HG02642 (cell line): ENCODE data around the gene LGALS9.
"Not testable (repeated sequence)": the region's sequence is repeated elsewhere in the genome, so short reads cannot be mapped to it uniquely, and the experiment has no call there.

Experiments used
- ATAC-seq: cut with Tn5 transposase; IDR thresholded peaks from one replicate; pipeline ENCODE4 v1.9.1; 2021; ENCODE audit warnings: mild to moderate bottlenecking; ENCODE audit not compliant: unreplicated experiment, poor library complexity

The LGALS9 gene

DNA sequence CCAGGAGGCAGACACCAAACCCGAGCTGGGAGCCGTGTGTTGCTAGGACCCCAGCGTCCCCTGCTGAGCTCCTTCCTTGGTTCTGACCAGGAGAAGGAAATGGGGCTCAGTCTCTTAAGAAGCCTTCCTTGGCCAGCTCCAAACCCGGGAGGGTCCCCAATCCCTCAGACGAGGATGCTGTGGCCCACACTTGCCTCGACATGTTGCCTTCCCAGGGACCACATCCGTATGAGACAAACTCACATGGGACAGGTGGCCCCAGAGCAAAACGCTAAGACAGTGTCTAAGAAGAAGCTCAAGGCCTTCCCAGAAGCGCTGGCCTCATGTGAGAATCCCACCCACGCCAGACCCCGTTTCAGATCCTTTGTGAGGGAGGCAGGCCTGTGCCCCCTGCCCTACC, 19.8 kb downstream of the LGALS9 start:
- no peak for ATAC-seq

DNA sequence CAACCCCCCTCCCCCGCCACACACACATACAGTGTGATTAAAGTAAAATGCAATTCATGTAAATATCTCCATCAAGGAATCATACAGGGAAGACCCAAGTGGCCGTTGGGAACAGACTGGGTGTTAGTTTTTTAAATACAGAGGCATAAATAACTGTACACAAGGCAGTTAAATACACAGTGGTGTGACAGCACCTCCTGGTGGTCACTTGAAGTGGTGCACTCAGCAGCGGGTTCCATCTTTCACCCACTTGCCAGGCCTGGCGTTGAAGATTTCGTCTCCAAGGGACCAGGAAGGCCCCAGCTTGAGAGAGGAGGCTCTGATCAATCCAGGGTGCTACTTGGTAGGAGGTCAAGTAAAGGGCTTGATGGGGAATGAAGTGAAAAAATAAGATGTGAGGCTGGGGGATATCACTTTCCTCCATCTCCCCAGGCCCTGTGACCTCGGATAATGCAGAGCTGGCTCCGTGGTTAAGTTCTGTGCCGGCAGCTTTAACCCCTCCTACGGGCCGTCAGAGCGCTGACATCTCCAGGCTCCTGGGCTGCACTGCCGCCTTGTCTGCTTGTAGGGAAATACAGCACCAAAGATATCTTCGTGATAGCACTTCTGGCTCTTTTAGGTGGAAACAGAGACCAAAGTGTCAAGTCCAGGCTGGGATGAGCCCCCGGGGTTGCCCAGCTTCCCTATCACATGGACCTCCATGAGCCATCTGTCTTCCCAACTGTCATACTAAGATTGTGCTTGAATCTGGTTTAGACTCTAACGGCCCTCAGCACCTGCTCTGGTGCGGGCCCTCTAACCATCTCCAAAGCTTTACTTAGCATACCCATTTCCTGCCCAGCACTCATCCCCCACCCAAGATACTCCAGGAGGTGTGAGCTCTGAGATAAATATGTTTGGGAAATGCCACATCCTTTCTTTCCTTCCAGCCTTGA, 20.7 kb downstream of the LGALS9 start:
- no peak for ATAC-seq

DNA sequence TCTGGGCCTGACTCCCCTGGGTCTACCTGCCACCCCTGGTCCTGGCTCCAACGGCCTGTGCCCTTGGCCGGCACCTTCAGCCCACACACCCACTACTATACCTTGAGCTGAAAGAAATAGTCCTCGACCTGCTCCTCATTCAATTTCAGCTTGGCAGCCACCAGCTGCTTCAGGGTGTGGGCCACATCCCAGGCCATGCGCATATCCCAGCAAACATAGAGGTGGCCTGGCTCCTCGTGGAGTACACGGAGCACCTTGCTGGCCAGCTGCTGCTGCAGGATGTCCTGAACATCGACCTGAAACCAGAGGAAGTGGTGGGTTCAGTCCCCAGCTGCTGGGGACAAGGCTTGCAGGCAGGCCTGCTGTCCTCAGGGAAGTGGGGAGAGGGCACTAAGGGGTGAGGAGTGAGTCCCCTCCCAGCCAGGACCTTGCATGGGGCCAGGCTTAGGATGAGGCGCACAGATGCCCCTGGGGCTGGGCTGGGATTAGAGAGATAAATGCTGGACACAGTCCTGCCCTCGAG, 22.5 kb downstream of the LGALS9 start:
- not testable (repeated sequence) for ATAC-seq

DNA sequence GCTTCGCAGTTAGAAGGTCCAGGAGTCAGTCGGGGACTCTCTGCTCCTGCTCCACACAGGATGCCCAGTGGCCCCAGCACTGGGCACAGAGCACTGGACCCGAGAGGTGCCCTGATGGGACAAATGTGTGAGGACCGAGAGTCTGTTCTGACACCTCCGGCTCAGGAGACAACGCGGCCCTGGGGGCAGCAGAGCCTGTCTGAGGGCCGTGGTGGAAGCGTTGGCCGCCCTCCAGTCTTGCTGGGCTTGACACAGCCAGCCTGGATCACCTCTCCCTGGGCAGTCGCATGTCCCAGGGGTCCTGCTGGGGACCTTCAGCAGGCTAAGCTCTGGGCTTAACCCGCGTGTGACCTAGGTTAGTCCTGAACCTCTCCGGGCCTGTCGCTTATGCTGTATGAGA, 23.1 kb downstream of the LGALS9 start:
- ATAC-seq, result no peak

DNA sequence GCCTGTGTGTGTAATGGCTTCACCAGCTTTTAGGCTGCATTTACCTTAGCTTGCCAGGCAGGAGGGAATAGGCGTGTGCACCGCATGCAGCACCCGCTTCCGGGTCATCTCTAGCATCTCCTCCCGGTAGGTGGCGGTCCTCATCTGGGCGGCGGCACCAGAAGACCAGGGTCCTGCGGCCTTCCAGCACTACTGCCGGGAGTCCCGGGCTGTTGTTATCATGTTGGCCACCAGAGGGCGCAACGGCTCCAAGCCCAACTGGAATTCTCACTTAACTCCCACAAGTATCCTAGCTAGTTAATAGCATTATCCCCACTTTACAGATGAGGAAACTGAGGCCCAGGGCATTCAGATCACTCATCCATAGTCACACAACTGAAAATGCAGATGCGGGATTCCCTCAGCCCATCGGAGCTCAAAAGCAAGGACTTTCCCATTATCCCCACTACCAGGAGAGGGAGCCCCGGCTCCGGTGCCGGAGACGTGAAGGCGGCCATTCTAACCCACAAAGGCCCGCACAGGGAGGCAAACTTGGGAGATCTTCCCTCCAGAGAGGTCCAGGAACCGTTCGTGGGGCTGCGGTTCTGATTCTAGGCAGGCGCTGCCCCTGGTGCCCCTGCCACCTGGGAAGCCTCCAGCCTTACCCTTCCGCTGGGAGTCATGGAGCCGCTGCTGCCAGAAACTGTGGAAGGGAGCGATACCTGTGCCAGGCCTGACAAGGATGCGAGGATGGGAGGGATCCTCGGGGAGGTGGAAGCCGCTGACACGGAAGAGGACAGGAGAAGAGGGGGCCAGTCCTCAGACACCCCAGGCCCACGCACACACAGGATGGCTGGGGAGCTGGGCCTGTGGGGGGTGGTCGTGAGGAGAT, 23.9 kb downstream of the LGALS9 start:
- peak; percentile 67 for ATAC-seq

DNA sequence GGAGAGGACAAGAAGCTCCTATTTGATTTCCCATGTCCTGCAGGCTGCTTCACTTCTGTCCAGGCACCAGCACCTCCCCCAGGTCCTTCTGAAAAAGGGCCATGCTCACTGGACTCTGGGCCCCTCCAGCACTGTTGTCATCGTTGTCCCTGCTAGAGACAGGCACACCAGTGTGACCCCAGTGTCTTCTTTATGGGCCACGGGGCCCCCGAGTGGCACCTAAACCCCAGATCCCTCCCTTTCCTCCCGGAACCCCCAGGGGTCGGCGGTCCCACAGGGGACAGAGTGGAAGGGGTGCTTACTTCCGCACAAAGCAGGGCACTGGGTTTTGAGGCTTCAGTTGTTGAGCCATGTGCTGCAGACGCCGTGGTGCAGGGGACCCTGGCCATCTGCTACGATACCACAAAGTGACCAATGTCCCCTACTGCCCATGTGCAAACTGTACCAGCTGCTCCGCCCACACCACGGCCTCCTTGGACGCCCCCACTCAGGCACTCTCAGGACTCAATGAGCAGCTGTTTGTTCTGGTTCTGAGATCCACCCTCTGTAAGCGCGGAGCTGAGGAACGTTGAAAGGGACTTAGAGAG, 24.6 kb downstream of the LGALS9 start:
- not testable (repeated sequence) for ATAC-seq

DNA sequence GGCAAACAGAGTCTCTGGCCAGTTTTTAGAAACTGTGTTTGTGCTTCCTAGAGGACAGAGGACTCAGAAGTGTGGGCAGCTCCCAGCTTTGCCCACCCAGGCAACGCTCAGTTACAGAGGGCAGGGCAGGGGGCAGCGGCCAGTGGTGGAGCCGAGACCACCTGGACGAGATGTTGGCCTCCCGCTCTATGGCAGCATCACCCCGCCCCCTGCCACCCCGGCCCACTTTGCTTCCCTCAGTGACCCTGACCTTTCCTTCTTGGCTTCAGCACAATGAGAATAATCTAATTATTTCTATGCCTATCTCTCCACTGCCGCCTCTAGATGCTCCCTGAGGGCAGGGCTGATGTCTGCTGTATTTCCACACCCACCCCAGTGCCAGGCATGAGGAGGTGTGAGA, 25.6 kb downstream of the LGALS9 start:
- not testable (repeated sequence) for ATAC-seq

DNA sequence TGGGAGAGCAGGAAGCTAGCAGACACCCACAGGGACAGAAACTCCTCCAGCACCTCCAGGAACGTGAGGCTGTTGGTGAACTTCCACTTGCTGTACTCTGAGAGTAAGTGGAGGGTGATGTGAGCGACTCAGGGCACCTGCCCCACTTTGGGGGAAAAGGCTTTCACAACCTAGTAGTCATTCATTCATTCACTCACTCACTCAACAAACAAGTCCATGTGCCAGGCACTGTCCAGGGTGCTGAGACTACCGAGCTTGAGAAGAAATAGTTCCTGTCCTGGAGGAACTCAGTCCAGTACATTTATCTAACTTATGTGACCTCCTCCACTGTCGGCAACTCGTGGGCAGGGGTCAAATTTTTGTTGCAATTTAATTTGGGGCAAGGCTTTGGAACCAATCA, 26.6 kb downstream of the LGALS9 start:
- no peak for ATAC-seq

DNA sequence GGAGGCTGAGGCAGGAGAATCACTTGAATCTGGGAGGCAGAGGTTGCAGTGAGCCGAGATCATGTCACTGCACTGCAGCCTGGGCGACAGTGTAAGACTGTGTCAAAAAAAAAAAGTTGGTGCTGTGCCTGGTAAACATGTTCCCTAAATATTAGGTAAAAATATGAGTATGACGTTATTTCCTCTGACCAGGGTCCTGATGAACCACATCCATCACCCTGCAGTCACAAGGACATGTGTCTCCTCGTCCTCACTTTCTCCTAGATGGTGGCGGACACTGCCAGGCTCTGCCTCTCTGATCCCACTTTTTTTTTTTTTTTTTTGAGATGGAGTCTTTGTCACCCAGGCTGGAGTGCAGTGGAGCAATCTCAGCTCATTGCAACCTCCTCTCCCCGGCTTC, 28.7 kb downstream of the LGALS9 start:
- ATAC-seq, result no peak

DNA sequence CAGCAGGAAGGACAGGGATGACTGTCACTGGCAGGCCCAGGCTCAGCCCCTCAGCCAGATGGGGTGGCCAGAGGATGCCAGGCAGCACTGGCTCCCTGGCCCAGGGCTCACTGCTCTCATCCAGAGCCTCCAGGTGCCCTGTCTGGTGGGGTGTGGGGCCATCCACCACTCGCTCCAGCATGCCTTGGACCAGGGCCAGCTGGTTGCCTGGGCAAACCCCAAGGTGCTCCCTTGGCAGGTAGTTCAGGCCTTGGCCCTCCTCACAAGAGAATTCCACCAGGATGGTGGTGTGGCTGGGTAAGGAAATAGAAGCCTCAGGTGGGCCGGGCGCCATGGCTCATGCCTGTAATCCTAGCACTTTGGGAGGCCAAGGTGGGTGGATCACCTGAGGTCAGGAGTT, 29.4 kb downstream of the LGALS9 start:
- ATAC-seq, result no peak

DNA sequence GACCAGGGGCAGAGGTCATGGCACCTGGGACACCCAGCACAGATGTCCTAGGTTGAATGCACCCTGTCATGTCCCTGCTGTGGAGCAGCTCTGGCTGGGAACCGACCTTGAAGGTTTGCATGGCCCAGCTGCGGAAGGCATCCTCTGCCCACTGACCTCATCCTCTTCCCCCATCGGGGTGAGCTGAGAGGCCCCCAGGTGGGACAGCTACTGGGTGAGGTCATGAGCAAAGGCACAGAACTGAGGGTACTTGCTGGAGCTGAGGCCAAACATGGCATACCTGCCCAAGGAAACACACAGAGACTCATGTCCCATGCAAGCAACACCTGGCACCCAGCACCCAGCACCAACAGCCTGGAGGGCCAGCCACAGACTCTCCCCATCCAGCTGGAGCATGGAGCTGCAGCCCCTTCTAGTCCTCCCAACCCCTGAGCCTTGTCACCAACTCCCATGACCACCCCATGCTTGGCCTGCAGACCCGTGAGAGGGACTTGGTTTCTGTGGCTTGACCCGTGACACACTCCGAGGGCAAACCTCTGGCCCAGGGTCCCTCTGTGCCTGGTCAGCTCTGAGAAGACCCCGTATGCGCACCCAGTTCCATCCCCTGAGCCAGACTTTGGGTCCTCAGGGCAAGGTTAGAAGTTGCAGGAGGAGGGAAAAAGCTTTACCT, 33.1 kb downstream of the LGALS9 start:
- no peak for ATAC-seq

DNA sequence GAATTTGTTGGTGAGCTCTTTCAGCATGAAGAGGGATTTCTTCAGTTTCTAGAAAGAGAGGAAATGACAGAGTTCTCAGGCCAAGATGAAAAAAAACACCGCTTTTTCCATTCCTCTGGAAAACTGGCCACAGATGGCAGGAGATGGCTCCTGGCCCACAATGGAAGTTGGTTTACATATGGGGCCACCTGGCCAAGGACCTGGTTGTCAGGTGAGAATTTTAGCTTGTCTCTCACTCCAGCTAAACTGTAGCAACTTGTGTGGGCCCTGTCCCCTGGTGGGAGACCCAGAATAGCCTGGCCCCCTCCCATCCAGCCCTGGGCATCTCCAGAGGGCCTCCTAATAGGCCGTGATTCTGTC, 33.6 kb downstream of the LGALS9 start:
- ATAC-seq, result no peak

DNA sequence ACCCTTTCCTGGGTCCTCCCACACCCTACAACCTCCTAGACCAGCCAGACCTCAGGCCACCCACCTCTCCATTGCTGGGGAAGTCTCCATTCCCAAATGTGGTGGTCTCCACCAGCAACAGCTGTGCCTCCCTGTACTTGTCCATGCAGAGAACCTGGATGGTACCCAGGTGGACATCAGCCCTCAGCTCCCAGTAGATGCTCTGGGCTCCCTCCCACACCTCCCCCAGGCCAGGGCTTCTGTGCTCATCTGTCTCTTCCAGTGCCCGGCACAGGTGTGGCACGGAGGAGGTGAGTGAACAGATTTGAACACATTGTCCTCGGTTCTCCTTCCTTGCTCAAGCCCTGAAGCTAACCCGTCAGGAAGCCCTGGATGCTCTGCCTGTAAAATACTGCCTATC, 34.6 kb downstream of the LGALS9 start:
- ATAC-seq, result no peak

DNA sequence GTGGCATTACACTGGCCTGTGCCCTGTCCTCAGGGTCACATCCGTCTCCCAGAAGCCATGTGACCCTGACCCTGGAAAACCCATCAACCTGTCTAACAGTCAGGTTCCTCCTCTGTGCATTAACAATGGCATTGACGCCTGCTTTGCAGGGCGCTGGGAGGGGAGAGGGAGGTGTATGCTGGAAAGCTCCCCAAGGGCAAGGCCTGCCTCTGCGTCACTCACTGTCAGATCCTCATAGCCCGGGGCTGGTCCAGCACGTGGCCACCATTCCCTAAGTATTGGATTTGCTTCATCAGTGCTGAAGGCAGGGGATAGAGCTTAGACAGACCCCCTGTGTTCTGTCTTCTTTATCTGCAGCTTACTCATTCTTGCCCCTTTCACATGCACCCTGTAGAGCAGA, 35.3 kb downstream of the LGALS9 start:
- ATAC-seq, result not testable (repeated sequence)

DNA sequence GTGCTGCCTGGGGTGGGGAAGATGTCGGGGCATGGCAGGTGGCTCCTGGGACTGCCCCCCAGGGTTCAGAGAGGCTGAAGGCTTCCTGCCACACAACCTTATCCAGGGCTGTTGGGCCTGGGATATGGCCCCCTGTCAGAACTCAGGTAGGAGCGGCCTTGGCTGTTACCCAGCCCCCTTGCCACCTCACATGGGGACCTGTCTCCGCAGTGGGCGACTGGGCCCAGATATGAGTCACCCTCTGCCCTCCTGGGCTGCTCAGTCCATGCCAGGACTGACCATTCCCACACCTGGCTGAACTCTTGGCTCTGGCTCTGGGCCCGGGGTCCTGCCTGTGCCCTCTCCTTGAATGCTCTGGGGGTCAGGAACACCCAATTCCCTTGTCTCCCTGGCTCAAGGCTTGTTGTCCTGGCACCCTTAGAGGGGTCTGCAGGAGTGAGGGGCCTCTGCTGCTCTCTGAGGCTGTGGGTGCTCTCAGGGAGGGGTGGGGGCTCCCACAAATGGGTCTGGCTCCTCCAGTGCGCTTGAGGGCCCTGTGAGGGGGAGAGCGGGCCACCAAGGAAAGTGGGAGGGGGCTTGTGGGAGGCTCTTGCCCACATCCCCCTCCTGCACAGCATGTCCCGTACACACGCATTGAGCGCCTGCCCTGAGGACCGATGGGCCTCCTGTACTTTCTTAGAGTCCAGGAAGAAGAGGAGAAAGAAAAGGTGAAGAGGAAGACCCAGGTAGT, 36.0 kb downstream of the LGALS9 start:
- no peak for ATAC-seq

DNA sequence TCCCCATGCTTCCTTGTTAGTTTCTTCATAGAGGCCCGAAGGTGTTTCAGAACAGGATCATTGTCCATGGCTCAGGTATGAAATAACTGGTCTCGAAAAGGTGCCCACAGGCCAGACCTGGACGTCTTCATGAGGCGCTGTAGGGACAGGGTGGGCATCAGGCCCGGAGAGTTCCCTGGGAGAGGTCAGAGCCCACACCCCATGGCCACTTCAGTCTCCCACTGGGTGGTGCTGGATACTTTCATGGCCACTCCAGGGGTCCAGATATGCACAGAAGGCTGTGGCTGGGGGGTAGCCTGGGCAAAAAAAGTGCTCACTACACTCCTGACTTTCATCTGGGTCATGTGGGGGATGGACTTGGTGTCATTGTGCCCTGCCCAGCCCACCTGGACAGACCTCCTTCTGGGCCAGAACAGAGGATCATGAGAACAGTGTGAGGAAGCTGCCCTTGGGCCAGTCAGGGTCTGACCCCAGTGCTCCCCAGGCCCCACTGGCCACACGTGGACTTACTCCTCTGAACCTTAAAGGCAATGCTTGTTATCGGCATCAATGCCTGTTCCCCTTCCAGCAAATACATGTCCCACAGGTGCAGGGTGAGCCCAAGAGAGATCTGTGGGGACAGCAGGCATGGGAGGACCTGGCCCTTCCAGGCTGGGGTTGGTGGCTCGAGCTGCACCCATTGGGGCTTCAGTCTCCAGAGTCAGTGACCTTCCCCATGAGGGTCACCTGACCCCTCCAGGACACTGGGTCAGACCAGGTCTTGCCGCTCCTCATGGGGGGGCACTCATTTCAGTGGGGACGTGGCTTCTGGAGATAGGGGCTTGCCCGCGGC, 36.9 kb downstream of the LGALS9 start:
- no peak for ATAC-seq

DNA sequence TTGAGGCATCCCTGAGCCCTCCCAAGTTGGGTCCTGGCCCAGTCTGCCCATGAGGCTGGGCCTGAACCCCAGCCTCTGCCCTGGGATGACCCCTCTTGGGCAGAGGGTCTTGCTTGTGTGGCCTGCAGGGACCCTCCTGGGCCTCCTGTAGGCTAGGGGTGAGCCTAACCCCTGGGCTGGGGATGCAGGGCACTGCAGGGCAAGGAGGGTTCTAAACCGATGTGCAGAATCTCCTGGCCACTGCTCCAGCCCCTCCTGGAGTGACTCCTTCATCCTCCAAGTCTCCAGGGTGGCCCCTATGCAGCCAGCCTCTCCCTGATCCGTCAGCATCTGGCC, 37.5 kb downstream of the LGALS9 start:
- no peak for ATAC-seq

DNA sequence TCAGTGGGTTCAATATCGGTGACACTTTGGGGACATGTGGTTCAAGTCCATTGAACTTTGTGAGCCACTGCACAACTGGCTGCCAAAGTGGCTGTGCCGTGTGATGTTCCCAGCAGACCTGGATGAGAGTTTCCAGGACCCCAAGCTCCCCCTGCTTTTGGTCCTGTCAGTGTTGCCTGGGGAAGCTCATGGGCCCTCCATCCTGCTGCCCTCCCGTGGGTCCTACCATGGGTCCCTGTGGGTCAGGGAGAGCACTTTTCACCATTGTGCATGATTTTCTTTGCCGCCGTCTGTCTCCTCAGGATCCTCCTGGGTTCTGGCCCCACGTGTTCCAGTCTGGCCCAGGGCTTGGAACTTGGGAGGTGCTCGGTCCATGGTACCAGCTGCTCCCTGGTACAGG, 38.1 kb downstream of the LGALS9 start:
- no peak for ATAC-seq

DNA sequence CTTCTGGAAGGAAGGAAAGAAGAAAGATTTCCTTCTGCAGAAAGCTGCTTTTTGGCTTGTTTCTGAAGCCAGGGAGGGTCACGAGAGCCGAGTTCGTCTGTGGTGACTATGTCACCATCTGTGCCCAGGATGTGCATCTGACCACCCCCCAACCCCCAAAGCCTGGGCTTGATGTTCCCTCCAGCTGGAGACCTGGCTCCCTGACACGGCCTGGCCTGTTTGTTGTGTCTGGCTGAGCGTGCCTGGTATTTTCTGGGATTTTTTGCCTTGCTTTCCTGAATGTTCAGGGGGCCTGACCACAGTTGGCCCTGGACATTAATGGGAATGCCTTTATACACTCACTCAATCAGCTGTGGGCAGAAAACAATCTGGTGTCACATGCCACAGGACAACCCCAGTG, 38.9 kb downstream of the LGALS9 start:
- no peak for ATAC-seq
